PC-9 (cell line): ENCODE data around the gene KIAA1328. TPM values are rescaled to one million over a fixed set of nuclear protein-coding genes. Genes with fewer than 3 reads are reported as not detected.

Source experiments
- BruUV-seq: library from RNA; stranded (reverse); fragments of 400-500 nt; replicated peaks from 2 replicates; lab custom pipeline; 2021; lab: Mats Ljungman, UMichigan
- CTCF ChIA-PET: fragments of 300-600 bp; sonication (Branson Sonifier 250); formaldehyde crosslinking; loops from one replicate; lab custom pipeline; 2022; ENCODE audit warnings: antibody characterized with exemption; lab: Charles Lee
- POLR2A ChIA-PET: fragments of 300-600 bp; sonication (Branson Sonifier 250); formaldehyde crosslinking; loops from one replicate; lab custom pipeline; 2022; ENCODE audit warnings: antibody characterized with exemption; ENCODE audit not compliant: unreplicated experiment; lab: Charles Lee
- DNase-seq, 2 experiments: peaks; one replicate each; pipeline versions ENCODE4 v3.0.0 to v3.0.0-alpha.2; 2015 to 2022; ENCODE audit warnings: mixed read lengths in 1 of 2
- H2AFZ ChIP-seq: fragments of 200-600 bp; sonication (generic); 2 replicates; pipeline ENCODE4 v1.8.1; 2017; ENCODE audit warnings: antibody characterized with exemption
- H3F3A ChIP-seq: fragments of 200-600 bp; sonication (generic); 2 replicates; pipeline ENCODE4 v1.8.1; 2017; ENCODE audit warnings: antibody characterized with exemption, mild to moderate bottlenecking, low read depth; ENCODE audit not compliant: insufficient read depth
- H3K27ac ChIP-seq: fragments of 200-600 bp; sonication (generic); 2 replicates; pipeline ENCODE4 v1.6.1; 2016; ENCODE audit warnings: mixed run types
- H3K27me3 ChIP-seq: fragments of 200-600 bp; sonication (generic); 2 replicates; pipeline ENCODE4 v1.6.1; 2016; ENCODE audit warnings: low read depth, mixed run types; ENCODE audit not compliant: insufficient read depth
- H3K36me3 ChIP-seq: fragments of 200-600 bp; sonication (generic); 2 replicates; pipeline ENCODE4 v1.6.1; 2016; ENCODE audit warnings: low read depth, mixed run types
- H3K4me1 ChIP-seq: fragments of 200-600 bp; sonication (generic); replicated peaks from 2 replicates; pipeline ENCODE4 v1.6.1; 2016; ENCODE audit warnings: mixed run types; ENCODE audit not compliant: insufficient read depth
- H3K4me2 ChIP-seq: fragments of 200-600 bp; sonication (generic); 2 replicates; pipeline ENCODE4 v1.6.1; 2017; ENCODE audit warnings: mixed run types
- H3K4me3 ChIP-seq: fragments of 200-600 bp; sonication (generic); 2 replicates; pipeline ENCODE4 v1.6.1; 2016; ENCODE audit warnings: mixed run types
- H3K79me2 ChIP-seq: fragments of 200-600 bp; sonication (generic); 2 replicates; pipeline ENCODE4 v1.6.1; 2017; ENCODE audit warnings: low read depth, mixed run types
- H3K9me2 ChIP-seq: fragments of 200-600 bp; sonication (generic); 2 replicates; pipeline ENCODE4 v1.8.1; 2017; ENCODE audit warnings: mild to moderate bottlenecking; ENCODE audit not compliant: insufficient read depth
- H3K9me3 ChIP-seq: fragments of 200-600 bp; sonication (generic); 2 replicates; pipeline ENCODE4 v1.8.1; 2016; ENCODE audit warnings: low read depth; ENCODE audit not compliant: insufficient read depth
- H4K20me1 ChIP-seq: fragments of 200-600 bp; sonication (generic); 2 replicates; pipeline ENCODE4 v1.8.1; 2017; ENCODE audit not compliant: insufficient read depth
- CTCF ChIP-seq: fragments of 200-600 bp; sonication (generic); conservative IDR thresholded peaks from 2 replicates; pipeline ENCODE4 v1.6.1; 2017; ENCODE audit warnings: mixed run types, antibody characterized with exemption, mild to moderate bottlenecking, moderate library complexity
- EZH2 ChIP-seq: fragments of 200-600 bp; sonication (generic); IDR thresholded peaks from 2 replicates; pipeline ENCODE4 v1.8.0; 2017; ENCODE audit warnings: antibody characterized with exemption, low read depth
- intact Hi-C: fragments of 100-400 bp; cut with micrococcal nuclease; formaldehyde crosslinking; loops from one replicate; pipeline ENCODE4 v1.10.0; 2022; ENCODE audit not compliant: unreplicated experiment
- total RNA-seq: library from RNA; stranded (reverse); gene quantifications from 2 replicates; pipeline ENCODE4 v1.2.3, GENCODE V29; 2021

The KIAA1328 gene
- total RNA-seq, 1 experiment from 2014 or later: 6.5 TPM

- TF ChIP-seq CTCF: no peak
- TF ChIP-seq EZH2: no peak
- peaks cover 10% of the 10 kb centered on the region; the same call in 1 of the 2 replicates for H3F3A ChIP-seq
- H3K27me3 ChIP-seq: no peaks in the 10 kb centered on the region
- CTCF ChIA-PET: interaction anchor here (0.6 kb wide), 1 partner anchor 208 kb away, joined by 3 read pairs; no protein-coding TSS in a partner anchor
- no peak for DNase-seq
- H3K4me2 ChIP-seq: peak overlapping the region; percentile 96
- H3K79me2 ChIP-seq: peaks cover 13% of the 10 kb centered on the region
- peak overlapping the region; percentile 74 for H3K4me3 ChIP-seq
- intact Hi-C loops: no loop called here
- POLR2A ChIA-PET: no interaction called here
- H3K27ac ChIP-seq: no peak overlapping the region
- H3K4me1 ChIP-seq: peaks cover 19% of the 10 kb centered on the region
- no peaks in the 10 kb centered on the region for H3K9me3 ChIP-seq
- no TSS peak for BruUV-seq
- H3K36me3 ChIP-seq: no peaks in the 10 kb centered on the region
- no peaks in the 10 kb centered on the region for H3K9me2 ChIP-seq
- H2AFZ ChIP-seq: peak overlapping the region; percentile 96
- no peaks in the 10 kb centered on the region for H4K20me1 ChIP-seq
Measured at GRCh38 chr18:36830158-36830495, 1.2 kb downstream of the KIAA1328 start.

GRCh38 chr18:36831139-36831538, 2.2 kb downstream of the KIAA1328 start:
- peaks cover 13% of the 10 kb centered on the region for H3K79me2 ChIP-seq
- no peaks in the 10 kb centered on the region for H3K9me3 ChIP-seq
- CTCF ChIA-PET: no interaction called here
- H3K4me2 ChIP-seq: no peak overlapping the region
- no peaks in the 10 kb centered on the region for H3K27me3 ChIP-seq
- H2AFZ ChIP-seq: no peak overlapping the region
- H3F3A ChIP-seq: peaks cover 10% of the 10 kb centered on the region; the same call in 1 of the 2 replicates
- no peak overlapping the region for H3K27ac ChIP-seq
- H3K36me3 ChIP-seq: no peaks in the 10 kb centered on the region
- DNase-seq: no peak
- H4K20me1 ChIP-seq: no peaks in the 10 kb centered on the region
- H3K4me1 ChIP-seq: peaks cover 19% of the 10 kb centered on the region
- intact Hi-C loops: no loop called here
- H3K4me3 ChIP-seq: no peak overlapping the region
- POLR2A ChIA-PET: no interaction called here
- no TSS peak for BruUV-seq
- H3K9me2 ChIP-seq: no peaks in the 10 kb centered on the region
- TF ChIP-seq CTCF (no peak), EZH2 (no peak)

- no peaks in the 10 kb centered on the region for H3K36me3 ChIP-seq
- H3K9me3 ChIP-seq: no peaks in the 10 kb centered on the region
- H3K79me2 ChIP-seq: no peaks in the 10 kb centered on the region
- H3K9me2 ChIP-seq: no peaks in the 10 kb centered on the region
- H3K27ac ChIP-seq: no peak overlapping the region
- no TSS peak for BruUV-seq
- ChIA-PET POLR2A (interaction anchor here (0.6 kb wide), 1 partner anchor 253 kb away, joined by 4 read pairs; no protein-coding TSS in a partner anchor), CTCF (no interaction called here)
- peaks cover 10% of the 10 kb centered on the region; the same call in 1 of the 2 replicates for H3F3A ChIP-seq
- no peak for TF ChIP-seq CTCF
- TF ChIP-seq EZH2: no peak
- H3K27me3 ChIP-seq: no peaks in the 10 kb centered on the region
- H4K20me1 ChIP-seq: no peaks in the 10 kb centered on the region
- no peak overlapping the region for H3K4me2 ChIP-seq
- peaks cover 13% of the 10 kb centered on the region for H3K4me1 ChIP-seq
- no peak for DNase-seq
- no peak overlapping the region for H2AFZ ChIP-seq
- intact Hi-C loops: no loop called here
- no peak overlapping the region for H3K4me3 ChIP-seq
Measured at GRCh38 chr18:36833120-36833519, 4.2 kb downstream of the KIAA1328 start.
